B cell (primary cell): Measurements from ENCODE around the gene CNTNAP2. TPM values are rescaled to one million over a fixed set of nuclear protein-coding genes. Genes with fewer than 3 reads are reported as not detected.

Experiments
- ATAC-seq: fragments of 200-7000 bp; cut with Tn5 transposase; one replicate; pipeline ENCODE4 v1.10.0; 2021; ENCODE audit warnings: low read depth, mild to moderate bottlenecking, moderate number of reproducible peaks, moderate library complexity
- CTCF ChIA-PET: fragments of 350-600 bp; sonication (Branson Sonifier 250); formaldehyde crosslinking; loops from one replicate; lab custom pipeline; 2021; ENCODE audit warnings: antibody characterized with exemption, inconsistent platforms; lab: Charles Lee
- POLR2A ChIA-PET: fragments of 350-600 bp; sonication (Branson Sonifier 250); formaldehyde crosslinking; loops from one replicate; lab custom pipeline; 2021; ENCODE audit warnings: antibody characterized with exemption; lab: Charles Lee
- DNase-seq: peaks from one replicate; pipeline ENCODE4 v3.0.0; 2013
- H2AFZ ChIP-seq: 2 replicates; pipeline ENCODE4 v1.6.1; 2012; ENCODE audit warnings: mild to moderate bottlenecking, low read depth, low read length; ENCODE audit not compliant: insufficient read depth, poor library complexity, severe bottlenecking
- H3K27ac ChIP-seq, 2 donors: 1 replicate in 1 of 2; 2 replicates in 1 of 2; pipeline ENCODE4 v1.5.1; 2012 to 2013; ENCODE audit warnings: low read length in 2 of 2, mild to moderate bottlenecking in 2 of 2, moderate library complexity in 1 of 2
- H3K27me3 ChIP-seq, 4 experiments: fragments of 200-600 bp in 1 of 4; sonication (generic) in 1 of 4; replicated peaks in 1 of 4; 1 replicate in 2 of 4; 2 replicates in 2 of 4; pipeline versions ENCODE4 v1.6.1 to v1.7.0; 2013 to 2016; ENCODE audit warnings: low read length in 3 of 4, mild to moderate bottlenecking in 2 of 4, mixed read lengths in 1 of 4, moderate library complexity in 1 of 4; ENCODE audit not compliant: insufficient read depth in 4 of 4, control insufficient read depth in 3 of 4; ENCODE audit errors: control extremely low read depth in 1 of 4
- H3K36me3 ChIP-seq, 2 experiments: replicated peaks in 1 of 2; 1 replicate in 1 of 2; 2 replicates in 1 of 2; pipeline versions ENCODE4 v1.6.1 to v1.7.1; 2013; ENCODE audit warnings: low read length in 1 of 2; ENCODE audit not compliant: insufficient read depth in 2 of 2, control insufficient read depth in 1 of 2; ENCODE audit errors: control extremely low read depth in 1 of 2, extremely low read depth in 1 of 2
- H3K4me1 ChIP-seq, 2 donors: fragments of 200-600 bp in 1 of 2; sonication (generic) in 1 of 2; 1 replicate in 1 of 2; 2 replicates in 1 of 2; pipeline versions ENCODE4 v1.5.1 to v1.6.1; 2013 to 2017; ENCODE audit warnings: low read length in 2 of 2; ENCODE audit not compliant: control insufficient read depth in 2 of 2, insufficient read depth in 2 of 2
- H3K4me2 ChIP-seq: replicated peaks from 2 replicates; pipeline ENCODE3; 2012; ENCODE audit warnings: mild to moderate bottlenecking, low read depth, low read length; ENCODE audit not compliant: poor library complexity, severe bottlenecking
- H3K4me3 ChIP-seq, 5 experiments: fragments of 200-600 bp in 1 of 5; sonication (generic) in 1 of 5; 1 replicate in 3 of 5; 2 replicates in 2 of 5; pipeline versions ENCODE4 v1.5.1 to v1.7.0; 2011 to 2016; ENCODE audit warnings: low read length in 4 of 5, mild to moderate bottlenecking in 4 of 5, low read depth in 2 of 5, control low read depth in 1 of 5, moderate library complexity in 1 of 5; ENCODE audit not compliant: insufficient read depth in 1 of 5; ENCODE audit errors: control extremely low read depth in 1 of 5, extremely low read depth in 1 of 5
- H3K79me2 ChIP-seq: fragments of 200-600 bp; sonication (generic); one replicate; pipeline ENCODE4 v1.6.0; 2016; ENCODE audit warnings: low read length; ENCODE audit not compliant: control insufficient read depth, insufficient read depth
- H3K9ac ChIP-seq: fragments of 200-600 bp; sonication (generic); 2 replicates; pipeline ENCODE4 v1.6.1; 2017; ENCODE audit warnings: mild to moderate bottlenecking, low read length, moderate library complexity
- H3K9me3 ChIP-seq, 3 donors: one replicate each; pipeline versions ENCODE4 v1.6.1 to v1.7.1; 2013; ENCODE audit warnings: low read length in 2 of 3; ENCODE audit not compliant: control insufficient read depth in 2 of 3, insufficient read depth in 1 of 3; ENCODE audit errors: control extremely low read depth in 1 of 3
- H4K20me1 ChIP-seq: 2 replicates; pipeline ENCODE4 v1.6.0; 2012; ENCODE audit warnings: mild to moderate bottlenecking, low read length; ENCODE audit not compliant: insufficient read depth, control insufficient read depth, poor library complexity, severe bottlenecking
- H3K27ac Mint-ChIP-seq: one replicate; pipeline ENCODE4 v1.8.0; 2021; ENCODE audit warnings: mixed read lengths
- H3K27me3 Mint-ChIP-seq: one replicate; pipeline ENCODE4 v1.8.0; 2021; ENCODE audit warnings: mixed read lengths
- H3K4me1 Mint-ChIP-seq: one replicate; pipeline ENCODE4 v1.8.0; 2021; ENCODE audit warnings: mixed read lengths
- H3K4me3 Mint-ChIP-seq: one replicate; pipeline ENCODE4 v1.8.0; 2021; ENCODE audit warnings: mixed read lengths
- H3K9me3 Mint-ChIP-seq: one replicate; pipeline ENCODE4 v1.8.0; 2022; ENCODE audit warnings: mixed read lengths; ENCODE audit not compliant: insufficient read depth
- EZH2 ChIP-seq: IDR thresholded peaks from 2 replicates; pipeline ENCODE4 v1.6.1; 2012; ENCODE audit warnings: borderline replicate concordance, low read depth, mild to moderate bottlenecking, moderate library complexity, low read length; ENCODE audit not compliant: insufficient read depth, poor library complexity, severe bottlenecking
- WGBS: methylation state at CpG from one replicate; pipeline ENCODE4 v1.1.5; 2013; ENCODE audit warnings: missing lambda C conversion rate; ENCODE audit not compliant: insufficient coverage; 5-methylcytosine and 5-hydroxymethylcytosine counted together
- intact Hi-C: fragments of 100-400 bp; cut with micrococcal nuclease; formaldehyde crosslinking; loops from one replicate; pipeline ENCODE4 v1.10.0; 2022
- polyA plus RNA-seq: library from polyadenylated mRNA; depleted of rRNA; stranded (reverse); fragments of >200 nt; gene quantifications from 2 replicates; pipeline ENCODE4 v1.2.3, GENCODE V29; 2012
- total RNA-seq, 2 donors: library from RNA; stranded (reverse); fragments of 120-200 nt in 1 of 2; gene quantifications; 1 replicate in 1 of 2; 2 replicates in 1 of 2; pipeline versions ENCODE4 v1.2.3 to v1.2.4, GENCODE V29; 2013 to 2022
- TF ChIP-seq, protein P1 (sequence below): fragments of 200-600 bp; IDR thresholded peaks from one replicate; pipeline ENCODE4 v1.8.0; 2022; ENCODE audit warnings: antibody characterized with exemption, mild to moderate bottlenecking

CNTNAP2 gene
- total and polyA plus RNA-seq, 2 donors (not counting 1 experiment from before 2014, with no cell fraction given), result 7.4 to 16.6 TPM

GRCh38 chr7:146291900-146292299 lies 175.3 kb downstream of the CNTNAP2 start:
- Mint-ChIP-seq H3K27ac (no peak overlapping the region), H3K27me3 (no peaks in the 10 kb centered on the region), H3K4me1 (no peaks in the 10 kb centered on the region), H3K4me3 (no peak overlapping the region), H3K9me3 (no peaks in the 10 kb centered on the region)
- no peaks in the 10 kb centered on the region for H3K27me3 ChIP-seq
- no peaks in the 10 kb centered on the region for H3K9me3 ChIP-seq
- no peak overlapping the region for H3K9ac ChIP-seq
- TF ChIP-seq EZH2, result no peak
- TF ChIP-seq, protein P1, sequence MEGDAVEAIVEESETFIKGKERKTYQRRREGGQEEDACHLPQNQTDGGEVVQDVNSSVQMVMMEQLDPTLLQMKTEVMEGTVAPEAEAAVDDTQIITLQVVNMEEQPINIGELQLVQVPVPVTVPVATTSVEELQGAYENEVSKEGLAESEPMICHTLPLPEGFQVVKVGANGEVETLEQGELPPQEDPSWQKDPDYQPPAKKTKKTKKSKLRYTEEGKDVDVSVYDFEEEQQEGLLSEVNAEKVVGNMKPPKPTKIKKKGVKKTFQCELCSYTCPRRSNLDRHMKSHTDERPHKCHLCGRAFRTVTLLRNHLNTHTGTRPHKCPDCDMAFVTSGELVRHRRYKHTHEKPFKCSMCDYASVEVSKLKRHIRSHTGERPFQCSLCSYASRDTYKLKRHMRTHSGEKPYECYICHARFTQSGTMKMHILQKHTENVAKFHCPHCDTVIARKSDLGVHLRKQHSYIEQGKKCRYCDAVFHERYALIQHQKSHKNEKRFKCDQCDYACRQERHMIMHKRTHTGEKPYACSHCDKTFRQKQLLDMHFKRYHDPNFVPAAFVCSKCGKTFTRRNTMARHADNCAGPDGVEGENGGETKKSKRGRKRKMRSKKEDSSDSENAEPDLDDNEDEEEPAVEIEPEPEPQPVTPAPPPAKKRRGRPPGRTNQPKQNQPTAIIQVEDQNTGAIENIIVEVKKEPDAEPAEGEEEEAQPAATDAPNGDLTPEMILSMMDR, result no peak
- DNase-seq (no peak), ATAC-seq (no peak)
- H2AFZ ChIP-seq, result no peak overlapping the region
- CTCF ChIA-PET, result no interaction called here
- POLR2A ChIA-PET, result no interaction called here
- intact Hi-C loops, result no loop called here
- no peak overlapping the region for H3K4me3 ChIP-seq
- H3K4me1 ChIP-seq, result no peaks in the 10 kb centered on the region
- no peak overlapping the region for H3K4me2 ChIP-seq
- no peak overlapping the region for H3K27ac ChIP-seq
- H3K79me2 ChIP-seq, result no peaks in the 10 kb centered on the region
- WGBS, result no CpG with 5 or more reads among the region's 1 CpG
- no peaks in the 10 kb centered on the region for H3K36me3 ChIP-seq
- no peaks in the 10 kb centered on the region for H4K20me1 ChIP-seq

DNA sequence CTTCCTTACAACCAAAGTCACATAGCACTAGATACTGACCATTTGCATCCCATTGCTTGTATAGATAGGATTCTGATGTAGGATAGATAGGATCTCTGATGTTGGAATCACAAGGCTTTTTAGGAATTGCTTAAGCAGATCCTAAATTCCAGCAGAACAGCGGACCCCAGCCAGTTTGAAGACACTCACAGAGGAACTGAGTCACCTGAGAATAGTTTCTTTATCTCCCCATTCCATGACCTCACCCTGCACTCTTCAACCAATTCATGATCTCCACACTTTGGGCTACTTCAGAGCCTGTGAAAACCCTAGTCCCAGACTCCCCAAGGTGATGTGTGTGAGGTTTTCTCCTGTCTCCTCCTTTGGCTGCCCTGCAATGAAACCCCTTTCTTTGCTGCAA lies 179.4 kb downstream of the CNTNAP2 start:
- H2AFZ ChIP-seq, result no peak overlapping the region
- intact Hi-C loops, result no loop called here
- H3K27me3 ChIP-seq, result no peaks in the 10 kb centered on the region
- ATAC-seq (no peak), DNase-seq (no peak)
- CTCF ChIA-PET, result no interaction called here
- POLR2A ChIA-PET, result no interaction called here
- H3K9me3 ChIP-seq, result no peaks in the 10 kb centered on the region
- Mint-ChIP-seq H3K4me1 (no peaks in the 10 kb centered on the region), H3K27ac (no peak overlapping the region), H3K27me3 (no peaks in the 10 kb centered on the region), H3K9me3 (no peaks in the 10 kb centered on the region), H3K4me3 (no peak overlapping the region)
- no peaks in the 10 kb centered on the region for H3K36me3 ChIP-seq
- no peaks in the 10 kb centered on the region for H3K4me1 ChIP-seq
- H3K4me3 ChIP-seq, result no peak overlapping the region
- H3K27ac ChIP-seq, result no peak overlapping the region
- no peaks in the 10 kb centered on the region for H3K79me2 ChIP-seq
- no peaks in the 10 kb centered on the region for H4K20me1 ChIP-seq
- no peak overlapping the region for H3K4me2 ChIP-seq
- TF ChIP-seq, protein P1, result no peak
- no peak for TF ChIP-seq EZH2
- H3K9ac ChIP-seq, result no peak overlapping the region
- no CpG with 5 or more reads among the region's 1 CpG for WGBS
